Neural progenitor cell (in vitro differentiated cells): ENCODE results near the gene CHD5. TPM values are rescaled to one million over a fixed set of nuclear protein-coding genes. Genes with fewer than 3 reads are reported as not detected.
A peak's percentile ranks its signal among the peaks of the same experiment; 100 is the strongest.

Experiments used
- DNase-seq: peaks from one replicate; pipeline ENCODE4 v3.0.0-alpha.2; 2016; ENCODE audit warnings: low spot score
- H2AFZ ChIP-seq: fragments of 200-600 bp; sonication (generic); replicated peaks from 2 replicates; pipeline ENCODE4 v1.6.1; 2016; ENCODE audit warnings: antibody characterized with exemption
- H3F3A ChIP-seq: fragments of 200-600 bp; sonication (generic); 2 replicates; pipeline ENCODE4 v1.6.1; 2016; ENCODE audit warnings: antibody characterized with exemption, low read depth
- H3K27ac ChIP-seq: fragments of 200-600 bp; sonication (generic); 2 replicates; pipeline ENCODE4 v1.5.1; 2016; ENCODE audit warnings: mild to moderate bottlenecking
- H3K27me3 ChIP-seq: fragments of 200-600 bp; sonication (generic); 2 replicates; pipeline ENCODE4 v1.6.1; 2016; ENCODE audit warnings: mild to moderate bottlenecking, moderate library complexity
- H3K36me3 ChIP-seq: fragments of 200-600 bp; sonication (generic); 2 replicates; pipeline ENCODE4 v1.5.1; 2016
- H3K4me1 ChIP-seq: fragments of 200-600 bp; sonication (generic); 2 replicates; pipeline ENCODE4 v1.6.1; 2016; ENCODE audit warnings: mixed run types
- H3K4me2 ChIP-seq: fragments of 200-600 bp; sonication (generic); 2 replicates; pipeline ENCODE4 v1.6.1; 2016
- H3K4me3 ChIP-seq: fragments of 200-600 bp; sonication (generic); 2 replicates; pipeline ENCODE4 v1.5.1; 2016
- H3K79me2 ChIP-seq: fragments of 200-600 bp; sonication (generic); 2 replicates; pipeline ENCODE4 v1.6.1; 2016; ENCODE audit warnings: low read depth
- H3K9ac ChIP-seq: fragments of 200-600 bp; sonication (generic); 2 replicates; pipeline ENCODE4 v1.6.1; 2016
- H3K9me3 ChIP-seq: fragments of 200-600 bp; sonication (generic); 2 replicates; pipeline ENCODE4 v1.5.1; 2016; ENCODE audit warnings: low read depth
- H4K20me1 ChIP-seq: fragments of 200-600 bp; sonication (generic); 2 replicates; pipeline ENCODE4 v1.6.1; 2016; ENCODE audit warnings: low read depth
- H3K27ac Mint-ChIP-seq: 3 replicates; pipeline ENCODE4 v1.8.0; 2021; ENCODE audit warnings: mixed read lengths
- H3K27me3 Mint-ChIP-seq: 2 replicates; pipeline ENCODE4 v1.8.0; 2022; ENCODE audit warnings: low read depth, mild to moderate bottlenecking, inconsistent platforms, moderate library complexity, mixed read lengths; ENCODE audit not compliant: insufficient read depth
- H3K36me3 Mint-ChIP-seq: 3 replicates; pipeline ENCODE4 v1.8.0; 2021; ENCODE audit warnings: mixed read lengths
- H3K4me1 Mint-ChIP-seq: 3 replicates; pipeline ENCODE4 v1.8.0; 2021; ENCODE audit warnings: mixed read lengths
- H3K4me3 Mint-ChIP-seq: 3 replicates; pipeline ENCODE4 v1.8.0; 2021; ENCODE audit warnings: mild to moderate bottlenecking, moderate library complexity, mixed read lengths
- H3K9me3 Mint-ChIP-seq: 3 replicates; pipeline ENCODE4 v1.8.0; 2020; ENCODE audit warnings: mixed read lengths
- EZH2 ChIP-seq: fragments of 200-600 bp; sonication (generic); IDR thresholded peaks from 2 replicates; pipeline ENCODE4 v1.6.1; 2017; ENCODE audit warnings: antibody characterized with exemption, mild to moderate bottlenecking, moderate library complexity
- EZH2phosphoT487 ChIP-seq: fragments of 200-600 bp; sonication (generic); IDR thresholded peaks from 2 replicates; pipeline ENCODE4 v1.6.1; 2017; ENCODE audit warnings: antibody characterized with exemption
- total RNA-seq: library from RNA; depleted of rRNA; stranded (reverse); fragments of >200 nt; gene quantifications from 2 replicates; pipeline ENCODE4 v1.2.3, GENCODE V29; 2015; ENCODE audit warnings: low replicate concordance
- TF ChIP-seq, protein P1 (sequence below): fragments of 200-600 bp; sonication (generic); IDR thresholded peaks from 2 replicates; pipeline ENCODE4 v1.5.1; 2017; ENCODE audit warnings: antibody characterized with exemption, mild to moderate bottlenecking

The CHD5 gene
- total RNA-seq, 1 donor from 2014 or later, result 0.17 TPM

DNA sequence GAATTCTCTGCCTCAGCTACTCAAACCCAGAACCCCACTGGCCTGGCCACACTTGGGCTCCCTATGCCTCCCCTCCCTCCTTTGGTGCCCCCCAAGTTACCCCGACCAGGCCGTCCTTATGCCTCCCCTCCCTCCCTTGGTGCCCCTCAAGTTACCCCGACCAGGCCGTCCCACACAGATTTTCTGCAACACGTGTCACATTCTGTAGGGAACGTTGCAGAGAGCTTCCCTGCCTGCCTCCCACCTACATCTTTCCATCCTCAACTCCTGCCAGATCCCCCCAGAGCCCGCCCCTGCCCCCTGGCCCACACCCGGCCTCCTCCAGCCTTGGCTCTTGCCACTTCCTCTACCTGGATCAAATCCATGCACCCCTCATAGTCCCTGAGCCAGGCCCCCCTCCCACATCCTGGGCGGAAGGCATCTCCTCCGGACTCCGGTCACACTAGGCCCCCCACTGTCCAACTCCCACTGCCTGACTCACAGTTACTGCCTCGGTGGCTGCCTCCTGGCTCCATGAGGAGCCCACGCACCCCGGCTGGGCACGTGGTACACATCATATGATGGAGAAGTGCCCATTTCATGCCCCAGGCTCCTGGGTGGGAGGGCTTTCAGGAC lies 93.3 kb downstream of the CHD5 start:
- DNase-seq, result no peak

DNA sequence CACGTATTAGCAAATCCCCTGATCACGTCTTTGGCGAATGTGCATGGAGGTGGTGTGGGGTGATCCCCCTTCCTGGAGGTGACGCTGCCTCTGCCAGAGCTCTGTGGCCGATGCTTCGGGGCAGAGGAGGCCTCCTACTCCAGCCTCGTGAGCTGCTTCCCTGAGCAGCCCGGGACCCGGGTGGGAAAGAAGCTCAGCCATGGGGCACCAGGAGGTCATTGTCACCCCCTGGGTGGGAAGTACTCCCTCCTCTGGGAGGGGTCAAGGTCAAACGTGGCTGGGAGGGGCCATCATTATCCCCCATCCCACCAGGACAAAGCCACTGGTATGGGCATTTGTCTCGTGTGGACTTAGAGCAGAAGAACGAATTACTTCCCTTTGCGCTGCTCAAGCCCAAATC lies 93.8 kb downstream of the CHD5 start:
- no peak for DNase-seq
- Histone ChIP-seq H3K27me3 (no peaks in the 10 kb centered on the region), H3K4me3 (no peak overlapping the region), H3K36me3 (no peaks in the 10 kb centered on the region), H2AFZ (no peak overlapping the region), H3K79me2 (no peaks in the 10 kb centered on the region), H3K9me3 (no peaks in the 10 kb centered on the region), H3K4me2 (no peak overlapping the region), H3K27ac (no peak overlapping the region), H3K9ac (no peak overlapping the region), H4K20me1 (no peaks in the 10 kb centered on the region), H3F3A (no peaks in the 10 kb centered on the region), H3K4me1 (peaks cover 10% of the 10 kb centered on the region)
- peaks cover 33% of the 10 kb centered on the region for H3K4me1 Mint-ChIP-seq
- H3K4me3 Mint-ChIP-seq, result no peak overlapping the region
- H3K9me3 Mint-ChIP-seq, result no peaks in the 10 kb centered on the region
- no peak for TF ChIP-seq EZH2
- no peak for TF ChIP-seq EZH2phosphoT487
- TF ChIP-seq, protein P1, sequence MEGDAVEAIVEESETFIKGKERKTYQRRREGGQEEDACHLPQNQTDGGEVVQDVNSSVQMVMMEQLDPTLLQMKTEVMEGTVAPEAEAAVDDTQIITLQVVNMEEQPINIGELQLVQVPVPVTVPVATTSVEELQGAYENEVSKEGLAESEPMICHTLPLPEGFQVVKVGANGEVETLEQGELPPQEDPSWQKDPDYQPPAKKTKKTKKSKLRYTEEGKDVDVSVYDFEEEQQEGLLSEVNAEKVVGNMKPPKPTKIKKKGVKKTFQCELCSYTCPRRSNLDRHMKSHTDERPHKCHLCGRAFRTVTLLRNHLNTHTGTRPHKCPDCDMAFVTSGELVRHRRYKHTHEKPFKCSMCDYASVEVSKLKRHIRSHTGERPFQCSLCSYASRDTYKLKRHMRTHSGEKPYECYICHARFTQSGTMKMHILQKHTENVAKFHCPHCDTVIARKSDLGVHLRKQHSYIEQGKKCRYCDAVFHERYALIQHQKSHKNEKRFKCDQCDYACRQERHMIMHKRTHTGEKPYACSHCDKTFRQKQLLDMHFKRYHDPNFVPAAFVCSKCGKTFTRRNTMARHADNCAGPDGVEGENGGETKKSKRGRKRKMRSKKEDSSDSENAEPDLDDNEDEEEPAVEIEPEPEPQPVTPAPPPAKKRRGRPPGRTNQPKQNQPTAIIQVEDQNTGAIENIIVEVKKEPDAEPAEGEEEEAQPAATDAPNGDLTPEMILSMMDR, result no peak
- H3K36me3 Mint-ChIP-seq, result no peaks in the 10 kb centered on the region
- H3K27ac Mint-ChIP-seq, result peak overlapping the region; percentile 2
- no peaks in the 10 kb centered on the region for H3K27me3 Mint-ChIP-seq

More for the DNA sequence above, 93.3 kb downstream of the CHD5 start:
- Histone ChIP-seq H3K9ac (no peak overlapping the region), H3K36me3 (no peaks in the 10 kb centered on the region), H4K20me1 (no peaks in the 10 kb centered on the region), H3K79me2 (no peaks in the 10 kb centered on the region), H3K9me3 (no peaks in the 10 kb centered on the region), H3K27me3 (no peaks in the 10 kb centered on the region), H3K4me2 (no peak overlapping the region), H3F3A (no peaks in the 10 kb centered on the region), H2AFZ (no peak overlapping the region), H3K4me1 (peaks cover 10% of the 10 kb centered on the region), H3K27ac (no peak overlapping the region), H3K4me3 (no peak overlapping the region)
- Mint-ChIP-seq H3K9me3 (no peaks in the 10 kb centered on the region), H3K36me3 (no peaks in the 10 kb centered on the region), H3K4me1 (peaks cover 33% of the 10 kb centered on the region), H3K27me3 (no peaks in the 10 kb centered on the region), H3K27ac (peak overlapping the region; percentile 42), H3K4me3 (no peak overlapping the region)
- no peak for TF ChIP-seq EZH2
- no peak for TF ChIP-seq EZH2phosphoT487
- TF ChIP-seq, protein P1, result no peak

DNA sequence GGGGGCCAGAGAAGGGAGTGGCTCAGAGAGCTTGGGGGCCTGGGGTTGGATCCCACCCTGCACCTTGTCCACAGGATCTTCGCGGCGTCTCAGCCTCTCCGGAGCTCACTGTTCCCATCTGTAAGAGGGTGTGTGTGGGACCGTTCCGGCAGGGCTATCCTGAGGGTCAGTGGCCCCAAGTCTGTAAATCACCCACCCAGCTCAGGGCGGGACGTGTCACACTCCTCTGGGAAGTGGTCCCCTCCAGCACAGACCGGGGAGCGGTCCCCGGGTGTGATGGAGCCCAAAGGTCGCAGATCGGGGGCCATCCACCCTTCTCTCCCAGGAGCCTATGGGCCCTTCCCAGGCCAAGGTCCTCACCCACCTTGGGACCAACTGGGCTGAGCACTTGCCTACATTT lies 94.5 kb downstream of the CHD5 start:
- H3K9ac ChIP-seq, result no peak overlapping the region
- no peak overlapping the region for H3K27ac ChIP-seq
- H3K4me3 ChIP-seq, result no peak overlapping the region
- H3K9me3 ChIP-seq, result no peaks in the 10 kb centered on the region
- no peak overlapping the region for H2AFZ ChIP-seq
- TF ChIP-seq, protein P1, result no peak
- TF ChIP-seq EZH2, result no peak
- no peaks in the 10 kb centered on the region for H3K36me3 ChIP-seq
- H3K79me2 ChIP-seq, result no peaks in the 10 kb centered on the region
- no peaks in the 10 kb centered on the region for H3F3A ChIP-seq
- H3K4me2 ChIP-seq, result no peak overlapping the region
- Mint-ChIP-seq H3K9me3 (no peaks in the 10 kb centered on the region), H3K36me3 (no peaks in the 10 kb centered on the region), H3K4me3 (no peak overlapping the region), H3K4me1 (peaks cover 29% of the 10 kb centered on the region), H3K27me3 (no peaks in the 10 kb centered on the region), H3K27ac (no peak overlapping the region)
- no peaks in the 10 kb centered on the region for H3K27me3 ChIP-seq
- no peaks in the 10 kb centered on the region for H4K20me1 ChIP-seq
- peaks cover 10% of the 10 kb centered on the region for H3K4me1 ChIP-seq
- DNase-seq, result no peak
